Right kidney (tissue), 1 donor: ENCODE measurements around the gene TFCP2L1.

Experiments used
- DNase-seq: peaks from one replicate; pipeline ENCODE4 v3.0.0-alpha.2; 2016

The TFCP2L1 gene

DNA sequence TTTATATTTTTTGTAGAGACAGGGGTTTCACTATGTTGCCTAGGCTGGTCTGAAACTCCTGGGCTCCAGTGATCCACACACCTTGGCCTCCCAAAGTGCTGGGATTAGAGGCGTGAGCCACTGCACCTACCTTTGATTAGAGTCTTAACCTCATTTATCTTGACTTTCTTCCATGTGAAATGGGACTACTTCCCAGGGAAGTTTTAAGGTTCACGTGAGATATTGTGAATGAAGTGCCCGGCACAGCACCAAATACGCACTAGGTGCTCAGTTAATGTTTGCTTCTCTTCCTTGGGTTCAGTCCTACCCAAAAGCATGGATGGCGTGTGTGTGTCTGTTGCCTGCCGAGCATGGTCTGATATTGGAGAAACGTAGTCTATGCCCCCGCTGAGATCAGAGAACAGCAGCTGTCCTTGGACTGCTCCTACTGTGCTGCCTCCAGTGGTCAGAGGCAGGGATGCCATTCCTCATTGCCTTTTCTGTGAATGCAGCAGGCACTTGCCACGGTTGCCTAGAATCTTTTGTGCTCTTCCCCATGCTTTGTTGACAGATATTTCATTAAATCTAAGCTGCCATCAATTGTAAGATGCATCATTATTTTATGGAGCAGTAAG is 12.3 kb upstream of the TFCP2L1 start:
- no peak for DNase-seq

DNA sequence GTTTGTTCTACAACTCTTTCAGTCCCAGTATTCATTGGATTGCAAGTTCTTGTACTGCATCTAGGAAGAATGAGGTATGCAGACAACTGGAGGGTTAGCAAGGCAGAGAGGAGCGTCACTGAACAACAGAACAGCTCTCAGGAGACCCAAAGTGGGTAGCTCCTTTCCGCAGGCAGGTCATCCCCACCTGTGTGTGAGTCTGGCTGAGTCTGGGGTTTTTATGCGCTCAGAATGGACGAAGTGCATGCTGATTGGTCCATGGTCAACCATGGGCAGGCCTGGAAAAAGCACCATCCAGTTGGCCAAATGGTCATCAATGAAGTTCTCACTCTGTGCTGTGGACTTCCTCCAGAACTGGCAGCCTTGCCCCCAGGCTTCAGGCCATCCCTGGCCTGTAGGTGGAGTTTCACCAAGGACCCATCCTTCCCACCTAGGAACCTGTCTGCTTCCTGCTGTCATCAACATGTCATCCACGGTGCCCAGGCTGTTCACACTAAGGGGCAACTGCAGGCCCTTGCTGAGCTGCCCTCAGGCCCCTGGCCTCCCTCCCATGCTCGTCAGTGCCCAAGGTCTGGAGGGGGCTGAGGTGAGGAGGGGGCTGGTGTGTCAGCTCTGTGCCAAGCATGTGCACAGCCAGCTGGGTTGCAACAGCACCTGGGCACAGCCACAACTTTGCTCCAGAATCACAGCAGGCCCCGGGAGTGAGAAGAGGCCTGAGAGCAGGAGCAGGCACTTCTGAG is 11.1 kb upstream of the TFCP2L1 start:
- no peak for DNase-seq

GRCh38 chr2:121294881-121295840 is 10.2 kb upstream of the TFCP2L1 start:
- DNase-seq, result no peak

DNA sequence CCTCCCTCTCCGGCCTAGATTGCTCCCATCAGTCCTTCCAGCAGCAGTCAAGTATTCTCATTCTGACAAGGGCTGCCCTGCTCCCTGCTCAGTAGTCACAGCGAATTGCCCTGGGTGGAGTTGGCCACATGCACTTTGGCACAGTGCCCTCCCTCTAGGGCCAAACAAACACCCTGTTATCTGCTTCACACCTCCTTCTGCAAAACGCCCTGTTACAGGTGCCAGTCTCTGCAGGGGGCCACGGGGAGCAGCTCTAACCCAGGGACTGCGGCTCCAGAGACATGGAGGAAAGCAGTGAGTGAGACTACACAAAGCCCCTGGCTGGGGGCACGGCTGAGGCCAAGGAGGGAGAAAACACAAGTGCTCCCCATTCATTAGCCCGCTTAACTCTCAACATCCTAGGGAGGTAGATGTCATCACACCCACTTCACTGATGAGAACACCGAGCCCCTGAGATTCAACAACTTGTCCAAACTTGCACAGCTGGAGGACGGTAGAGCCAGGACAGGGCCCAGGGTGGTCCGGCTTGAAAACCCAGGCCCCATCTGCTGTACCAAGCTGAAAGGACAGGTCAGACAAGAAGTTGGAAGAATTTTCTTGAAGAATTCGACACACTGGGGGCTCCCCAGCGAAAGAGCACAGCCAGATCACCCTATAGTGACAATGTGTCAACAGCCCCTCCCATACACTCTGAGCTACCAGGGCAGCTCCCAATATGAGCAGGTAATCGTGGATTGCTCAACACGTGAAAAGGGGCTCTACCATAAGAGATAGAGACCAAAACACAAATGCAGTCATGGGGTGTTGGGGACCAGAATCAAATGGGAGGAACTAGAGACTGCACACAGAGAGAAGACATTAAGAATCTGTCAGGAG is 8.7 kb upstream of the TFCP2L1 start:
- DNase-seq, result no peak

- no peak for DNase-seq
Observed at GRCh38 chr2:121291251-121291580, 6.2 kb upstream of the TFCP2L1 start.

DNA sequence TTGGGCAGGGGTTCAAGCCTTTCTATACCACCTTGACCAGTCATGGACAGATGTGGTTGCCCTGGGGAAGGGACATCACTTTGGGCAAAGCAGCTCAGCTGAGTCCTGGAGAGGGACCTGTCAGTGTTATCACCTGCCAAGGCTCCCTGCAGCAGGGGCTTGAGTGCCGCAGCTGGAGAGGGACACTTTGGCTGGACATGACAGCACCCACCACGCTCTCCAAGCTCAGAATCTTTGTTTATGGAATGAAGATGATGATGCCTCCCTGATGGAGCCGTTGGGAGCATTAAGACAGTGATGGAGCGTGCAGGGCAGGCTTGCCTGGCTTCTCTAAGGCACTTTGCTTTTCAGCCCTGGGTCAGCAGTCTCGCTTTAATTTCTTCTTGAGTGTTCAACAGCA is 4.3 kb upstream of the TFCP2L1 start:
- no peak for DNase-seq

GRCh38 chr2:121288454-121289231 is 3.6 kb upstream of the TFCP2L1 start:
- DNase-seq, result no peak

DNA sequence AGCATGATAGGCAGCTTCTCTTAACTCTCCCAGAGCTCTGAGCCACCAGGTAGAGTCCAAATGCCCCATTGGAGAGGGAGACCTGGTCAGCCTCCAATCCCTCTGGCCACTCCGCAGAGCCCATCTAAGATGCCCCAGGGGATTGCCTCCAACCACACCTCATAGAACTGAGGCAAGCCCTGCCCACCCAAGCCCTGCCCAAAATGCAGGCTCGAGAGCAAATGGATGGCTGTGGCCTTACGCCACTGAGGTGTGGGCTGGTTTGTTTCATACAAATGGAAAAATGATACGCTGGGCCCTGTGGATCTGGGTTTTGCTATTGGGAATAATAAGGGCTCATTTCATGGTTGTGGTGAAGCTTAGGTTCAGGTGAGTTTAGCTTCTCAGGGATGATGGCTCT is 3.0 kb upstream of the TFCP2L1 start:
- DNase-seq, result no peak

GRCh38 chr2:121287146-121287798 is 2.3 kb upstream of the TFCP2L1 start:
- DNase-seq, result no peak

DNA sequence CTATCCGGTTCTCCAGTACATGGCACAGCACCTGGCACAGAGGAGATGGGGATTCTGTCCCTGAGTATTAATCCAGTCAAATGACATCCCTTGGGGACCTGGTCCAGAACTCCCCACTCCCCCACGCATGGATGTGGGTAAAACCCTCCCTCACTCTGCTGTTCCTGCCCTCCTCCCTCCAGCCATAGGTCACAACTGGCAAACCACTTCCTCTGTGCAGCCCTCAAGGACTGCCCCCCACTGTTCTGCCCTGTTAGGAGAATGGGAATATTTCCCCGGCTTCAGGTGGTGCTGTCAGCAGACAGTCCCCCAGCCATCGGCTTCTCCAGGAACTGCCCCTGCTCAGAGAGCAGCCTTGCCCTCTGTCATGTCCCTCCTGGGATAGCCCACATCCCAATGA is 1.5 kb upstream of the TFCP2L1 start:
- DNase-seq, result no peak

- no peak for DNase-seq
Observed at GRCh38 chr2:121285926-121286325, 924 bp upstream of the TFCP2L1 start.

- DNase-seq, result no peak
Observed at GRCh38 chr2:121283670-121284462, 1.1 kb downstream of the TFCP2L1 start.

DNA sequence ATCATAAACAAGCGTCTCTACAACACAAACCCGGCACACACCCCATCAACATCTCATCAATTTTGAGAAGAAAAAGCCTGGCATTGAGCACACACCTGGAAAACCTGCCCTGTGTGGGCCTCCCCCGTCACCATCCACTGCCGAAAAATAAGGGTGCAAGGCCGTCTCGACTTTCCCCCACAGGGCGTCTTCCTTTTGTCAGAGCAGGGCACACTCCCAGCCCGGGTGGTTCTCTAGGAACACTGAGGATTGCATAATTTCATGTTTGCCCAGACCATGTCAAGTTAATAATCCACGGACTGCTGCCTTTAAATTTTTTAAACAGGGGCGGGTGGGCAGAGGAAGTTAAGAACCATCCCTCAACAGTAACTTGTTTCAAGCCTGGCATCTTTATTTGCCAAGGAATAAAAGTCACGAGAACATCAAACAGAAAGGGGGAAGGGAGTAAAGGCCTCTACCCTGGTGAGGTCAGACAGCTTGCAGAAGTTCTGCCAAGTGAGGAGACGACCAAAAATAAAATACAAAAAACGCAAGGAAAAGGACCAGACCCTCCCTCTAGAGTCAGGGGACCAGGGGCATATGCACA is 2.1 kb downstream of the TFCP2L1 start:
- no peak for DNase-seq

GRCh38 chr2:121281694-121282093 is 3.3 kb downstream of the TFCP2L1 start:
- no peak for DNase-seq

- DNase-seq, result no peak
Observed at GRCh38 chr2:121281107-121281506, 3.9 kb downstream of the TFCP2L1 start.

GRCh38 chr2:121279476-121280220 is 5.4 kb downstream of the TFCP2L1 start:
- no peak for DNase-seq

GRCh38 chr2:121276341-121276740 is 8.7 kb downstream of the TFCP2L1 start:
- DNase-seq, result no peak

DNA sequence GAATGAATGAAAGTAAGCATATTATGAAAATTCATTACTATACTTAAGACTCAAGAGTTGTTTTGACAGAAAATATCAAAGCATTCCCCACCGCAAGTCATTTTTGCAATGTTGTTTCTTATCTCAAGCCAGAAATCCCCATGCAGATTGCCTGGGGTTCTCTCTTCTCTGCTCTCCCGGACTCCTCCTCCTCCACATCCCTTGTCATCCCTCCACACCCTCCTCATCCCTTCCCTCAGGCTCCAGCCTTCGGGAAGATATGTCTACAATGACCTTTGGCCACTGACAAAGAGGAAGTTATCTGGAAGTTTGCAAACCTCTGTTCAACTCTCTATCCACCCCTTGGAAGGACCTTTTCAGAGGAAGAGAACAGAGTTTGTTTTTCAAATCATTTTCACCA is 11.9 kb downstream of the TFCP2L1 start:
- no peak for DNase-seq

GRCh38 chr2:121272596-121272995 is 12.4 kb downstream of the TFCP2L1 start:
- no peak for DNase-seq
